Sciatic nerve (tissue), 2 donors: Measurements from ENCODE around the gene LDLRAD4. TPM values are rescaled to one million over a fixed set of nuclear protein-coding genes. Genes with fewer than 3 reads are reported as not detected.
"Not testable (repeated sequence)": the region's sequence is repeated elsewhere in the genome, so short reads cannot be mapped to it uniquely, and the experiment has no call there.

ENCODE experiments used
- ATAC-seq: fragments of 200-7000 bp; cut with Tn5 transposase; one replicate; pipeline ENCODE4 v1.9.1; 2020; ENCODE audit warnings: mild to moderate bottlenecking, moderate library complexity
- DNase-seq: peaks from one replicate; pipeline ENCODE4 v3.0.0-alpha.2; 2020; ENCODE audit warnings: low spot score
- intact Hi-C: fragments of 100-400 bp; cut with DNase I; formaldehyde crosslinking; loops from one replicate; pipeline ENCODE4 v1.14.2; 2022
- total RNA-seq: library from RNA; stranded (reverse); fragmentation: NEBNext Ultra II Directional; extraction: Animal tissue kit (Norgen Biotek cat#: 25700); gene quantifications from one replicate; pipeline ENCODE4 v1.2.1, GENCODE V29; 2021
- donor health status: DM: no; HTN: no; CAD: no.
- donor health status: DM: no; HTN: no; CAD: no.

LDLRAD4 gene
- total RNA-seq, 1 donor from 2014 or later: 27.1 TPM

- intact Hi-C loops, ATAC-seq, DNase-seq: not testable (repeated sequence)
Measured at GRCh38 chr18:13346449-13346848, 127.9 kb downstream of the LDLRAD4 start.

- intact Hi-C loops: no loop called here
- ATAC-seq (no peak), DNase-seq (no peak)
Measured at GRCh38 chr18:13353084-13353823, 134.7 kb downstream of the LDLRAD4 start.

GRCh38 chr18:13354402-13354801 is 135.8 kb downstream of the LDLRAD4 start:
- no peak for ATAC-seq
- no peak for DNase-seq
- intact Hi-C loops: no loop called here

- intact Hi-C loops: loop anchor here (2.0 kb wide), 1 partner anchor 79 kb away; no protein-coding TSS in a partner anchor
- DNase-seq (no peak), ATAC-seq (no peak)
Measured at GRCh38 chr18:13356032-13356431, 137.5 kb downstream of the LDLRAD4 start.

GRCh38 chr18:13357289-13357688 is 138.7 kb downstream of the LDLRAD4 start:
- DNase-seq: no peak
- intact Hi-C loops: loop anchor here (2.0 kb wide), 1 partner anchor 78 kb away; no protein-coding TSS in a partner anchor
- no peak for ATAC-seq

GRCh38 chr18:13359210-13359609 is 140.7 kb downstream of the LDLRAD4 start:
- no peak for DNase-seq
- ATAC-seq: no peak
- intact Hi-C loops: no loop called here

- intact Hi-C loops: no loop called here
- ATAC-seq: no peak
- no peak for DNase-seq
Measured at GRCh38 chr18:13361431-13361830, 142.9 kb downstream of the LDLRAD4 start.

GRCh38 chr18:13362051-13362450 is 143.5 kb downstream of the LDLRAD4 start:
- DNase-seq: no peak
- intact Hi-C loops: no loop called here
- no peak for ATAC-seq

- ATAC-seq: no peak
- intact Hi-C loops: no loop called here
Measured at GRCh38 chr18:13362607-13363006, 144.0 kb downstream of the LDLRAD4 start.

GRCh38 chr18:13363359-13363758 is 144.8 kb downstream of the LDLRAD4 start:
- ATAC-seq (peak; percentile 57), DNase-seq (no peak)
- intact Hi-C loops: no loop called here

More at GRCh38 chr18:13362607-13363006, 144.0 kb downstream of the LDLRAD4 start:
- DNase-seq: no peak

GRCh38 chr18:13364721-13365205 is 146.2 kb downstream of the LDLRAD4 start:
- intact Hi-C loops: no loop called here
- DNase-seq (no peak), ATAC-seq (no peak)

GRCh38 chr18:13366131-13366530 is 147.6 kb downstream of the LDLRAD4 start:
- DNase-seq (no peak), ATAC-seq (no peak)
- intact Hi-C loops: no loop called here

GRCh38 chr18:13366541-13366940 is 148.0 kb downstream of the LDLRAD4 start:
- ATAC-seq: no peak
- DNase-seq: no peak
- intact Hi-C loops: no loop called here

- intact Hi-C loops: no loop called here
- DNase-seq (no peak), ATAC-seq (no peak)
Measured at GRCh38 chr18:13366962-13367892, 148.7 kb downstream of the LDLRAD4 start.

GRCh38 chr18:13368080-13368813 is 149.7 kb downstream of the LDLRAD4 start:
- intact Hi-C loops: no loop called here
- ATAC-seq (no peak), DNase-seq (no peak)

- no peak for ATAC-seq
- DNase-seq: no peak
- intact Hi-C loops: no loop called here
Measured at GRCh38 chr18:13369353-13369752, 150.8 kb downstream of the LDLRAD4 start.

GRCh38 chr18:13369756-13370510 is 151.4 kb downstream of the LDLRAD4 start:
- DNase-seq (no peak), ATAC-seq (no peak)
- intact Hi-C loops: no loop called here

- ATAC-seq (no peak), DNase-seq (no peak)
- intact Hi-C loops: no loop called here
Measured at GRCh38 chr18:13370995-13371625, 152.6 kb downstream of the LDLRAD4 start.
